Fibroblast of skin of left biceps (primary cell): ENCODE results near the gene AK9.
A peak's percentile ranks its signal among the peaks of the same experiment; 100 is the strongest.
"Not testable (repeated sequence)": the region's sequence is repeated elsewhere in the genome, so short reads cannot be mapped to it uniquely, and the experiment has no call there.

Experiments used
- DNase-seq, 2 experiments: peaks; one replicate each; pipeline ENCODE4 v3.0.0-alpha.2; 2013; ENCODE audit warnings: low read depth in 2 of 2

AK9 gene

GRCh38 chr6:109696355-109696754 is 5.4 kb upstream of the AK9 start:
- no peak for DNase-seq

- DNase-seq: no peak
These were observed 4.5 kb upstream of the AK9 start for GRCh38 chr6:109695468-109695867.

- no peak for DNase-seq
These were observed 2.1 kb upstream of the AK9 start for GRCh38 chr6:109693111-109693510.

GRCh38 chr6:109690373-109690736 is 647 bp downstream of the AK9 start:
- DNase-seq: no peak

GRCh38 chr6:109687271-109687761 is 3.7 kb downstream of the AK9 start:
- DNase-seq: peak; percentile 37 to 43

- no peak for DNase-seq
These were observed 4.3 kb downstream of the AK9 start for GRCh38 chr6:109686566-109687265.

GRCh38 chr6:109678661-109679505 is 12.1 kb downstream of the AK9 start:
- DNase-seq: not testable (repeated sequence)

- no peak for DNase-seq
These were observed 12.8 kb downstream of the AK9 start for GRCh38 chr6:109678240-109678639.

- no peak for DNase-seq
These were observed 14.3 kb downstream of the AK9 start for GRCh38 chr6:109676724-109677123.

GRCh38 chr6:109672839-109673238 is 18.2 kb downstream of the AK9 start:
- no peak for DNase-seq

GRCh38 chr6:109672175-109672574 is 18.8 kb downstream of the AK9 start:
- no peak for DNase-seq

GRCh38 chr6:109671733-109672132 is 19.3 kb downstream of the AK9 start:
- peak; percentile 39 to 49 for DNase-seq

GRCh38 chr6:109669811-109670210 is 21.2 kb downstream of the AK9 start:
- no peak for DNase-seq

- DNase-seq: no peak
These were observed 28.8 kb downstream of the AK9 start for GRCh38 chr6:109662192-109662591.

GRCh38 chr6:109660526-109661320 is 30.3 kb downstream of the AK9 start:
- DNase-seq: peak in 1 of 2 experiments; percentile 18

GRCh38 chr6:109655761-109656262 is 35.2 kb downstream of the AK9 start:
- DNase-seq: peak; percentile 29 to 36

GRCh38 chr6:109653264-109653663 is 37.7 kb downstream of the AK9 start:
- DNase-seq: no peak

- no peak for DNase-seq
These were observed 46.9 kb downstream of the AK9 start for GRCh38 chr6:109644131-109644530.

GRCh38 chr6:109632405-109632804 is 58.6 kb downstream of the AK9 start:
- DNase-seq: no peak

GRCh38 chr6:109631403-109631802 is 59.6 kb downstream of the AK9 start:
- DNase-seq: no peak

- no peak for DNase-seq
These were observed 62.6 kb downstream of the AK9 start for GRCh38 chr6:109628158-109629000.
